NCI-H146 treated with DMSO at 0.1 percent for 48 hours (cell line): ENCODE results near the gene YIF1B.
A peak's percentile ranks its signal among the peaks of the same experiment; 100 is the strongest.

Experiments used
- DNase-seq: peaks from one replicate; lab custom pipeline; 2025; ENCODE audit not compliant: unreplicated experiment; lab: John Stamatoyannopoulos, UW

Gene YIF1B

DNA sequence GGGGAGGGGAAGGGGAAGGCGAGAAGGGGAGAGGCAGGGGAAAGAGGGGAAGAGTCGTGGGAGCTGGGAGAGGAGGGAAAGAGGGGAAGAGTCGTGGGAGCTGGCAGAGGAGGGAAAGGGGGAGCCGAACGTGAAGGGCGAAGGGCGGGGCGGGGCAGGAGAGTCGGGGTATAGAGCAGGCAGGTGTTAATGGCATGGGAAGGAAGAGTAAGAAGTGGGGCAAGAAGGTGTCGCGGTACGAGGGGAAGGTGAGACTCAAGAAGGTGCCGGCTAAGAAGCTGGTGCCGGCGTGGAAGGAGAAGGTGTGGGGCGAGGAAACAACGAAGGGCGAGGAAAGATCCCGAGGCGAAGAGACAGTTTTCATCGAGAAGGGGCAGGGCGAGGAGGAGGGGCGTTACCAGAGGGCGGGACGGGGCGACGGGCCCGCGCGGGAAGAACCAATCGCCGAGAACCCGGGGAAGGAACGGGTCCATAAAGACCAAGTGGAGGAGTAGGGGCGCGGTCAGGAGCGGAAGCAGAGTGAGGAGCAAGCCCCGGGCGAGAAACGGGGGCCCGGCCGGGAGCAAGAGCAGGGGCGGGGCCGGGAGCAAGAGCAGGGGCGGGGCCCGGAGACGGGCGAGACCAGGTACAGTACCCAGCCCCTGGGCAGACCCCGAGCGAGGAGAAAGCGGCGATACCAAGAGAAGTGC lies 20.3 kb upstream of the YIF1B start:
- peak; percentile 97 for DNase-seq

DNA sequence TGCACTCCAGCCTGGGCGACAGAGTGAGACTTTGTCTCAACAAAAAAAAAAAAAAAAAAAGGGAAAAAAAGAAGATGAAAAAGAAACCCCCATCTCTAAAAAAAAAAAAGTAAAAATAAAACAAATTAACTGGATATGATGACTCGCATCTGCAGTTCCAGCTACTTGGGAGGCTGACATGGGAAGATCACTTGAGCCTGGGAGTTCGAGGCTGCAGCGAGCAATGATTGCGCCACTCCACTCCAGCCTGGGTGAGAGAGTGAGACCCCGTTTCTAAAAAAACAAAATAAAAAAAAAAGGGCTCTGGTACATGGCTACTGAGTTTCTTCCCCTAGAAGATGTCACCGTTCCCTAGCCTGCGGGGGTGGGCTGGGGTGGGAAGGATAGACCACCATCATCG lies 17.5 kb upstream of the YIF1B start:
- no peak for DNase-seq

DNA sequence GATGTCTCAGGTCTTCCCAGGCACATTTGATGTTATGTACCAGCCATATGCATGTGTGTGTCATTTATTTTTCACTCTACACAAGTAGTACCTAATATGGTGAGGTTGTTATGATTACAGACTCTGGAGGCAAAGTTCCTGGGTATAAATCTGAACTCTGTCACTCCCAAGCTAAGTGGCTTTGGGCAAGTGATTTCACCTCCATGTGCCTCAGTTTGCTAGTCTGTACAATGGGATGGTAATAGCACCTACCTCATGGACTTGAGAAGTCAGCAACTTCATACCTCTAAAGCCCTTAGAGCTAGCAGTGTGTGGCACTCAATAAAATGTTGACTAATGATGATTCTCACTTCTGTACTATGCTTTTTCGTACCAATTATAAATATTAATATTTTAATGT lies 16.0 kb upstream of the YIF1B start:
- DNase-seq = no peak

DNA sequence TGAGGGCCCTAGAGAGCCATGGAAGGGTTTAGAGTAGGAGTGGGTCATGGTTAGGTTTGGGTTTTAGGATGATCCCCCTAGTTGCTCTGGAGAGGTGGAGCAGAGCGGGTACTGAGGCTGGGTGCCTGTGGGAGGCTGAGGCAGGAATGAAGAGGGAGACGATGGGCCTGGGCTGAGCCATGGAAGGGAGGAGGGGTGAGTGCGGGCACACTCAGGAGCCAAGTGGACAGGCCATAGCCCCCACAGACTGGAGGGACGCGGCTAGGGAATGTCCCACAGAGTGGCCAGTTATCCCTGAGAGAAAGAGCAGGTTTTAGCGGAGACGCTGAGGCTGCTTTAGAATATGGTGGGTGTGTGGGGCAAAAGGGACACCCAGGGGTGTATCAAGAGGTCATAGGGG lies 13.9 kb upstream of the YIF1B start:
- no peak for DNase-seq

DNA sequence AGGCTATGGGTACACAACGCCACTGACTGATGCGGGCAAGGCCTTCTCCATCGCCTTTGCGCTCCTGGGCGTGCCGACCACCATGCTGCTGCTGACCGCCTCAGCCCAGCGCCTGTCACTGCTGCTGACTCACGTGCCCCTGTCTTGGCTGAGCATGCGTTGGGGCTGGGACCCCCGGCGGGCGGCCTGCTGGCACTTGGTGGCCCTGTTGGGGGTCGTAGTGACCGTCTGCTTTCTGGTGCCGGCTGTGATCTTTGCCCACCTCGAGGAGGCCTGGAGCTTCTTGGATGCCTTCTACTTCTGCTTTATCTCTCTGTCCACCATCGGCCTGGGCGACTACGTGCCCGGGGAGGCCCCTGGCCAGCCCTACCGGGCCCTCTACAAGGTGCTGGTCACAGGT lies 10.8 kb upstream of the YIF1B start:
- DNase-seq = no peak

DNA sequence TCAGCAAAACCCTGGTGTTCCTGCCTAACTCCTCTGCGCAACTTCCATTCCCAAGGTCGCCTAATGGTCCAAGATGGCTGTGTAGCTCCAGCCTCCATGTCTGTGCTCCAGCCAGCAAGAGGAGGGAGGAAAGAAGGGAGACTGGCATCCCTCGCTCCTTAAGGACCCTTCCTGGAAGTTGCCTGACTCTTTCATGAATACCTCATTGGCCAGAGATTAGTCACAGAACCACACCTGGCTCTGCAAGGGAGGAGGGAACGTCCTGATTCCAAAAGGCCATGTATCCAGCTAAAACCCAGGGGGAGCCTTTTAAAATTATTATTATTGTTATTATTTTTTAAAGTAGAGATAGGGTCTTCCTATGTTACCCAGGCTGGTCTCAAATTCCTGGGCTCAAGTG lies 8.7 kb upstream of the YIF1B start:
- DNase-seq = no peak

DNA sequence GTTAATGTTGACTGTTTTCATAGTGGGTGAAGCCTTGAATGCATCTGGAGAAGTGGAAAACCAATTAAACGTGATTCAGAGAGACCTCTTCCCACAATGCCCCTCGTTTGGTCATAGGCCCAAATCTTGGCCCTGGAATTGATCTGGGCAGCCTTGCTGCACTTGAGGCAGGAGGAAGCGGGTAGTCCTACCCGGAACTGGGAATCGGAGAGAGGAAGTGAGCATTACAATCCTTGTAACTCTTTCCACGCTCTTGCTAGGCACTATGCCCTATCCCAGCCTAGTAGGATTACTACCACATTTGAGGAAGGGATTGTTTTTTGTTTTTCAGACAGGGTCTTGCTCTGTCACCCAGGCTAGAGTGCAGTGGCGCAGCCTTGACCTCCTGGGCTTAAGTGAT lies 7.5 kb upstream of the YIF1B start:
- DNase-seq = no peak

DNA sequence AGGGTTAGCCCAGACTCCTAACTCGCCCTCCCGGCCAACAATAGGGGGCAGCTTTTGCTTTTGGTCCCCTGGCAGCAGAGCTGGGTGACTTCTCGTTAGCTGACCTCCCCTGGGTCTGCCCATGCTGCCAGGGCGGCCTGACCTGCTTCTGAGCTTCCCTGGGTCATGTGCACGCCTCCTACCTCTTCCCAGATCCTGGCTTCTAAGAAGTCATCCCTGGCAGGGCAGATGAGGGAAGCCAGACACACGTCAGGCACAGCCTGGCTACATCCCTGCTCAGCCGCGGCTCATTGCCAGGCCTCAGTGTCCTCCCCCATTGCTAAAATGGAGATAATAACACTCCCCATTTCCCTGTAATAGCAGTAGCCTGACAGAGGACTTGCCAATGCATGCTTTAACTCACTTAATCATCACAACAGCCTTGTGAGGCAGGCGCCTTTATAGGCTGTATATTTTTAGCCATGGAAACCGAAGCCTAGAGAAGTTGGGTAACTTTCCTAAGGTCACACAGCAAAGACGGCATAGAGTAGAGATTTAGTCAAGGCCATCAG lies 6.0 kb upstream of the YIF1B start:
- no peak for DNase-seq

DNA sequence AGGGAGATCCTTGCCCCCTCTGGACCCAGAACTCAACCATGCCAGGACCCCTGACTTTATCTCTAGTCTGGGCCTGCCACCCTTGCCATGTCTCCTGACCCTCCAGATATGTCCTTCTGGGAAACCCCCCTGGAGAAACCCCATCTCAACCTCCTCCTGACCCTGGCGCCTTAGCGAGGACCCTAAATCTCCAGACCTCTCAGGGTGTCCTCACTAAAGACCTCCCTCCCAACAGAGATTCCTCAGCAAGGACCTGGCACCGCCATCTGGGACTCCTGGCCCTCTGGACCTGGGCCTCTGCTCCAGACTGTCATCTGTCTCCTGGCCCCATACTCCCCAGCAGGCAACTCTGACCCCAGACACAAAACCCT lies 5.2 kb upstream of the YIF1B start:
- DNase-seq = no peak

DNA sequence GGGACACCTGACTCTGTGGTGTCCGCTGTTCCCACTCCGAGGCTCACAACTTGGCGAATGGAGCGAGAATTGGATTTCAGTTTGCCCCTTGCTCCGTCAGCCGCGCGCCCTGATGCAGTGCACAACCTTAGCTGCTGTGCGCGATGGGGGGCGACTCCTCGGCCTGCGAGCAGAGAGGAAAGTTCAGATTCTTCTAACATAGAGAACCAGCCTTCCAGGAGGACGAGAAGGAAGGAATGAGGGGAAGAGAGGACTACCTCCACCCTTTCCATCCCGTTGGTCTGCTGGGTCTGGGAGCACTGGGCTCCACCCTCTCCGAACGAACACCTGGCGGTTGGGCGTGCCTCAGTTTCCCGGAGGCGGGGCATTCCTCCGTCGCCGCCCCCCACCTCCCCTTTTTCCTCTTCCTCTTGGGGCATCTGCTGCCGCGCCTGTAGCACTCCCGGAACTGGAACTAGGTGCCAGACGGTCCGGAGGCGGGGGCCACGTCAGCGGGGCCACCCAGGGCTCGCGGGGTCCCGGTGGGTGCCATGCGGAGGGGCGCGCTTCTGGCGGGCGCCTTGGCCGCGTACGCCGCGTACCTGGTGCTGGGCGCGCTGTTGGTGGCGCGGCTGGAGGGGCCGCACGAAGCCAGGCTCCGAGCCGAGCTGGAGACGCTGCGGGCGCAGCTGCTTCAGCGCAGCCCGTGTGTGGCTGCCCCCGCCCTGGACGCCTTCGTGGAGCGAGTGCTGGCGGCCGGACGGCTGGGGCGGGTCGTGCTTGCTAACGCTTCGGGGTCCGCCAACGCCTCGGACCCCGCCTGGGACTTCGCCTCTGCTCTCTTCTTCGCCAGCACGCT lies 3.9 kb upstream of the YIF1B start, which contains the start of gene KCNK6:
Gene KCNK6, plus strand, starts transcription at position 425 of the 838 bp plus-strand sequence. Its CDS starts 106 bp downstream, at position 531.
- DNase-seq = peak; percentile 17

DNA sequence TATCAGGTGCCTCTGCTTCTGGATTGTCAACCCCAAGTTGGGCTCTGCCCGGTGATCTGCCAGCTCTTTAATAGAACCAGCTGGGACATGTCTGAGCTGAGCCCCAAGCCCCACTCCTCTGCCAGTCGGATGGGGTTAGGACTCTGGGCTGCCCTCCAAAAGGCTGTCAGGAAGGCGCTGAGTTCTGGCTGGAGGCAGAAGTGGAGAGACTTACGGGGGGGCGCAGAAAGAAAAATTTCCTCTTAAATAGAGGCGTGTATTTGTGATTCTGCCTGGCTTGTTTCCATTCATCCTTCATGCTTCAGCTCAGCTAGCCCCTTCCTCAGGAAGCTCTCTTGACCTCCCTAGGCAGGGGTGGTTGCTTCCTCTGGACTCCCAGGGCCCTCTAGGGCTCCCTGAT lies 2.9 kb upstream of the YIF1B start:
- DNase-seq = no peak

DNA sequence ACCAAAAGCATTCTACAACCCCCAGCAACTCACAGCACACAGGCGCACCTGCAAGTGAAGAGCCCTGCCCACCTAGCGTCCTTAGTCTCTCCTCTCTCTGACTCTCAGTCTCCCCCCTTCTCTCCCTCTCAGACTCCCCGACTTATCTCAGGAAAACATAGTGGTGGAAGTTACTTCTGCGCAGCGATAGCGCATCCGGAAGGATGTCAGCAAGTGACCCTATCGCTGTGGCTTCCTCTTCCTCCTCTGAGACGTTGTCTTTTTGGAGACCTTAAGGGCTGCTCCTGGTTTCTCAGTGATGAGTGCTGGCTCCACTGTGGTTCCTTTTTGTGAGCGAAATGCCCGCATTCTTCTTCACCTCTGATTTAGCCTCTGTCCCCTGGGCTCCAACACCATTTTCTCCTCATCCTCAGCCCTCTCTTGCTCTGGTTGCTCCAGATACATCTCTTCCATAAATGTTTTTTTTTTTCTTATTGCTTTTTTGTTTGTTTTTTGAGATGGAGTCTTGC lies 1.4 kb upstream of the YIF1B start:
- no peak for DNase-seq

DNA sequence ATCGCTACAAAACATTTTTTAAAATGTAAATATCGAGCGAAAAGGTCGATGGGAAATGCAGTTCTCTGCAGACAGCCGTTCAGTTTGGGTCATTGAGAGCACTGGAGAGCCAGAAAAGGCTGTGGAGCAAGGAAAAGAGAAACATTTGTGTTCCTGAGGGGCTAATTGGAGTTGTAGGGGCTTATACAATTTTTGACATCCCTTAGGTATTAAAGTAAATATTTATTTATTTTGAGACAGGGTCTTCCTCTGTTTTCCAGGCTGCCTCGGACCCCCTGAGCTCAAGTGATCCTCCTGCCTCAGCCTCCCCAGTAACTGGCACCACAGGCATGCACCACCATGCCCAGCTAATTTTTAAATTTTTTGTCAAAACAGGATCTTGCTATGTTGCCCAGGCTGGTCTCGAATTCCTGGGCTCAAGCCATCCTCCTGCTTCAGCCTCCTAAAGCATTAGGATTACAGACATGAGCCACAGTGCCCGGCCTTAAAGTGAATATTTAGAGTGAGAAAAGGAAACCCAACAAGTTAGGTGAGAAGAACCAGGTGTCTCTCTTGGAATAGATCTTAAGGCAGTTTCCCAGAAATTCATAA lies 825 bp upstream of the YIF1B start:
- no peak for DNase-seq

DNA sequence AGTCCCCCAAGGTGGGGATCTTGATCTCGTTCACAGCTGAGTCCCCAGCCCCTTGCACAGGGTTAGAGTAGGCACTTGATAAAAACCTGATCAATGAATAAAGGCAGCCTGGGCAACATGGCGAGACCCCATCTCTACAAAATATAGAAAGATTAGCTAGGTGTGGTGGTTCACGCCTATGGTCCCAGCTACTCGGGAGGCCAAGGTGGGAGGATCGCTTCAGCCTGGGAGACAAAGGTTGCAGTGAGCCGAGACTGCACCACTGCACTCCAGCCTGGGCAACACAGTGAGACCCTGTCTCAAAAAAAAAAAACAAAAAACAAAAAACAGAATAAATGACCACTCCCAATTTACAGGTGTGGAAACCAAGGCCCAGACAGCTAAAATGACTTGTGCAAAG lies 4.8 kb downstream of the YIF1B start:
- DNase-seq = no peak

DNA sequence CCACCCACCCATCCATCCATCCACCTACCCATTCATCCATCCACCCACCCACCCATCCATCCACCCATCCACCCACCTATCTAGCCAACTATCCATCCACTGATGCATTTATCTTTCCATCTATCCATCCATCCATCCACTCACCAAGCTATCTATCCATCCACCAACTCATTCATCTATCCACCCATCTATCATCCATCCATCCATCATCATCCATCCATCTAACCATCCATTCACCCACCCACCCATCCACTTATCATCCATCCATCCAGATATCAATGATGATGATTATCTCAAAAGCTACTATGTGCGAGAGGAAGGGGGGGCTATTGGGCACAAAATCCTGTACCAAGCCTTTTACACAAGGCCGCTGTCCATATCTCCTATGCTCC lies 5.5 kb downstream of the YIF1B start:
- no peak for DNase-seq

DNA sequence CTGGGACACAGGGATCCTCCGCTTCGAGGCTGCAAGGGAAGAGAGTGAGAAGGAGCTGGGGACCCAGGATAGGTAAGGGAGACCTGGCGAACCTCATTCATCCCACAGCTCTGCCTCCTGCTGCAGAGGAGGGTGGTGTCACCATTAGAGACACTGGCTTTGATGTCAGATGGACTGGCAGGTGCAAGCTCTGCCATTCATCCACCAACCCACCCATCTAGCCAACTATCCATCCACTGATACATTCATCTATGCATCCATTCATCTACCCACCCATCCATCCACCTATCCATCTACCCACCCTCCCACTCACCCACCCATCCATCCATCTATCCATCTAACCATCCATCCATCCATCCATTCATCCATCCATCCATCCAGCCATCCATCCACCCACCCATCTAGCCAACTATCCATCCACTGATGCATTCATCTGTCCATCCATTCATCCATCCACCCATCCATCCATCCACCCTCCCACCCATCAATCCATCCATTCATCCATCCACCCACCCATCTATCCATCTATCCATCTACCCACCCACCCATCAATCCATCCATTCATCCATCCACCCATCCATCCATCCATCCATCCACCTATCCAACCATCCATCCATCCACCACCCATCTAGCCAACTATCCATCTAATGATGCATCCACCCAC lies 6.0 kb downstream of the YIF1B start:
- no peak for DNase-seq

DNA sequence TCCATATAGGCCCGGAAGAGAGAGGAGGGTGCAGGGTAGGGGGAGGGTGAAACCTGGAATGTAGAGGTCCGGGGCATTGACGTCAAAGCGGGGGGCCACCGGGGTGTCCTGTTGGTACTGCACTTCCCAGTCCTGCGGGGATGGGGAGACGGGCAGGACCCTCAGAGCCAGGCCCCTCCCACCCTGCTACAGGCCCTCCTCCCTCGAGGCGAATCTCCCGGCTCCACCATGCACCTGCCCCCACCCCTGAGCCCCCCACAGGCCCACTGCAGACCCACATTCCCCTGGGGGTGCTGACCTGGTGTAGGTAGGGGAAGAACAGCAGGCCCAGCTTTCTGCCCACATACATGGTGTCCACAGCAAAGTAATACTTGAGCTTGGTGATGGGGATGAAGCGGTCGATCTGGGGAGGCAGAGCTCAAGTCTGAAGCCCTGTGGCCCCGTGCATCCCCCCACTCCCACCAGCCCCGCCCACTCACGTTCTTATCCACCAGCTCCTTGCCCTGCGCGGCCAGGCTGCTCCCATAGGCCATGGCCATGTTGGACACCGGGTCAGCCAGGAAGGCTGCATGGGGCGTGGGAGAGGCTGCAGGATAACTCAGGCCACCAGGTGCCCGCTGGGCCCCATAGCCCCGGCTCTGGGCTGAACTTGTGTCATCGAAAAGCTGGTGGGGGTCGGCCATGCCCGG lies 6.7 kb downstream of the YIF1B start:
- no peak for DNase-seq

DNA sequence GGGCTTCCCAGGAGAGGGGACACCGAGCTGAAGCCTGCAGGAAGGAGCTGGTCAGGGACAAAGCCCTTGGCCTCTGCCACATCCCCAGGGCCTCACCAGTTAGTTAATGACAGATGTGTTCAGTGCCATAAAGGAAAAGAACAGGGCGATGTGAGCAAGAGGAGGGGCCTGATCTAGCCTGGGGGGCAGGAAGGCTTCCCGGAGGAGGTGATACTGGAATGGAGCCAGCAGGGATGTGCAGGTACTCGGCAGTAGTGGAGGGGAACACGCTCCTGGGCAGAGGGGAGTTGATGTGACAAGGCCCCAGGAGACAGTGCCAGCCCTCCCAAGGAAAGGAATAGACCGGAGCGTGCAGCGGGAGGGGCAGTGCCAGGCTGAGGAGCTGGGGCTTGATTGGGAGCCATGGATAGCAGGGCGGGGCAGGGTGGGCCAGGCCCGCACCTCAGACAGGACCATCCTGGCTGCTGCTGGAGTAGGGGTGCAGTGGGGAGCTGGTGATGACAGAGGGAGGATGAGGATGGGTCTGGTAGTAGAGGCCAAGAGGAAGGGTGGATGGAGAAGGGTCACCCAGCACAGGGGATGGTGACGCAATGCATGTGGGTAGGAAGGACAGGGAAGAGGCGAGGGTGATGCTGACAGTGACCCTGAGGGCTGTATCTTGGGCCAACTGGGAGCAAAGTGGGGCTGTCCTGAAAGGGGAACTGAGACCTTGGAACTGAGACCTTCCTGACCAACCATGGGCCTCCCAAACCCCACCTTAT lies 7.6 kb downstream of the YIF1B start:
- no peak for DNase-seq

DNA sequence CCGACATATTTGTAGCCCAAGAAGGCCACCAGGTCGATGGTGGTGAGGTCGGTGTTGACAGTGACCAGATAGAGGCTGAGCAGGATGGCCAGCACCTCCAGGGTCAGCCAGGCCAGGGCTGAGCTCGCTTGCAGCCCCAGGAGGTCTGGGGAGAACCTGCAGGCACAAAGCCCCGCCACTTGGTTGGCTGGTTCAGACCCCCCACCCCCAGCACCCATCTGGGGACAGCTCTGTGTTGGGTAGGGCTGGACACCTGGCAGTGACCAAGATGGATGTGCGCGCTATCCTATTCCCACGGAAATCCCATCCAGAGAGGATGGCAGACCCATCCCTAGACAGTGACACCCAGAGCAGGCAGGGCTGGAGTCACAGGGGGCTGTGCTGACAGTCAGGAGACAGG lies 8.2 kb downstream of the YIF1B start:
- no peak for DNase-seq

DNA sequence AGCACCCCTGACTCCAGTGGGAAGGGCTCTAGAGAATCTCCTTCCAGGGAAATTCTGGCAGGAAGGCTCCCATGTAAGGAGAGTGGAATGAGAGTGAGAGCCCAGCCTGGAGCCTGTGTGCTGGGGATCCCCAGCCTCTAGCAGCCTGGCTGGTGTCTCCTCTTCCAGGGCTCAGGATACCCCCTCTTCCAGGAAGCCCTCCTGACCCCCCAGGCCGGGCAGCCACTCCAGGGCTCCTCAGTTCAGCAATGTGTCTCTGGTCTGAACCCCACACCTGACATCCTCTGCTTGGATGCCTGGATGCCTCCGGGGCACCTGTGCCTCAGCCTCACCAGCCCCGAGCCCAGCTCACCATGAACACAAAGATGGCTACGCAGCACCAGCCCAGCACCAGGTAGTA lies 8.7 kb downstream of the YIF1B start:
- DNase-seq = no peak
